Suppressor macrophage treated with lipopolysaccharide for 1 hour (primary cell): ENCODE measurements around the gene STK16.
A peak's percentile ranks its signal among the peaks of the same experiment; 100 is the strongest.
"Not testable (repeated sequence)": the region's sequence is repeated elsewhere in the genome, so short reads cannot be mapped to it uniquely, and the experiment has no call there.

Source experiments
- DNase-seq, 3 donors: peaks; one replicate each; pipeline ENCODE4 v3.0.0-alpha.2; 2020 to 2022

The STK16 gene

GRCh38 chr2:219245148-219245898, at the start of gene STK16, which contains the start of gene GLB1L:
STK16 (plus strand) TSS chr2:219245479; CDS start chr2:219246000, 521 bp downstream.
GLB1L (minus strand) TSS chr2:219245444; CDS start chr2:219243573, 1,871 bp downstream.
- peak; percentile 93 to 96 (median 96) for DNase-seq

- DNase-seq, result peak in 1 of 3 donors; percentile 14
Measured at GRCh38 chr2:219197388-219197787, 47.9 kb upstream of the STK16 start.

- DNase-seq, result no peak
Measured at GRCh38 chr2:219198974-219199373, 46.3 kb upstream of the STK16 start.

GRCh38 chr2:219199470-219200211, 45.6 kb upstream of the STK16 start:
- DNase-seq, result no peak

GRCh38 chr2:219200502-219201326, 44.6 kb upstream of the STK16 start:
- peak in 1 of 3 donors; percentile 11 for DNase-seq

GRCh38 chr2:219201331-219201730, 43.9 kb upstream of the STK16 start:
- DNase-seq, result not testable (repeated sequence)

- DNase-seq, result no peak
Measured at GRCh38 chr2:219204425-219205164, 40.7 kb upstream of the STK16 start.

- no peak for DNase-seq
Measured at GRCh38 chr2:219205165-219205538, 40.1 kb upstream of the STK16 start.

- DNase-seq, result no peak
Measured at GRCh38 chr2:219205981-219206327, 39.3 kb upstream of the STK16 start.

GRCh38 chr2:219206328-219207133, 38.7 kb upstream of the STK16 start, which contains the start of gene ZFAND2B:
ZFAND2B (plus strand) TSS chr2:219206782; CDS start chr2:219206988, 206 bp downstream.
- DNase-seq, result peak; percentile 96 to 99 (median 98)

GRCh38 chr2:219207134-219207883, 38.0 kb upstream of the STK16 start:
- no peak for DNase-seq

- DNase-seq, result peak in 2 of 3 donors; percentile 17 to 21
Measured at GRCh38 chr2:219207884-219208740, 37.2 kb upstream of the STK16 start.

GRCh38 chr2:219209236-219210195, 35.8 kb upstream of the STK16 start:
- DNase-seq, result no peak

- no peak for DNase-seq
Measured at GRCh38 chr2:219210196-219210885, 34.9 kb upstream of the STK16 start.

- no peak for DNase-seq
Measured at GRCh38 chr2:219210886-219211362, 34.4 kb upstream of the STK16 start.

GRCh38 chr2:219213026-219213415, 32.3 kb upstream of the STK16 start:
- no peak for DNase-seq

GRCh38 chr2:219213486-219214071, 31.7 kb upstream of the STK16 start:
- no peak for DNase-seq
